ENCODE measurements around the gene PCNX1. TPM values are rescaled to one million over a fixed set of nuclear protein-coding genes. Genes with fewer than 3 reads are reported as not detected.

The PCNX1 gene
- total and polyA plus RNA-seq, 2 donors (not counting 1 experiment from before 2014, with no cell fraction given): 17.0 to 84.5 TPM

GRCh38 chr14:71163842-71164629, 256.8 kb downstream of the PCNX1 start:
- intact Hi-C loops (cut with micrococcal nuclease): no loop called here

More at GRCh38 chr14:71163842-71164629, 256.8 kb downstream of the PCNX1 start:
- ChIA-PET CTCF (no interaction called here), POLR2A (no interaction called here)
- Histone ChIP-seq H3K4me1 (ENCODE audit: control insufficient read depth in 2 of 2, insufficient read depth in 2 of 2, low read length in 2 of 2) (peaks cover 0 to 5% of the 10 kb centered on the region in 2 donors), H3K27me3 (replicated peaks in 1 of 4; ENCODE audit: control extremely low read depth in 1 of 4, control insufficient read depth in 3 of 4, insufficient read depth in 4 of 4, low read length in 3 of 4) (peaks cover 0 to 5% (median 0%) of the 10 kb centered on the region in 4 experiments), H4K20me1 (ENCODE audit: control insufficient read depth, insufficient read depth, low read length, poor library complexity, severe bottlenecking) (no peaks in the 10 kb centered on the region), H3K9ac (ENCODE audit: low read length) (no peak overlapping the region), H2AFZ (ENCODE audit: insufficient read depth, low read depth, low read length, poor library complexity, severe bottlenecking) (no peak overlapping the region), H3K9me3 (ENCODE audit: control extremely low read depth in 1 of 3, control insufficient read depth in 2 of 3, insufficient read depth in 1 of 3, low read length in 2 of 3) (peaks cover 0 to 6% (median 4%) of the 10 kb centered on the region in 3 donors), H3K36me3 (replicated peaks in 1 of 2; ENCODE audit: control extremely low read depth in 1 of 2, control insufficient read depth in 1 of 2, extremely low read depth in 1 of 2, insufficient read depth in 2 of 2, low read length in 1 of 2) (no peaks in the 10 kb centered on the region), H3K79me2 (ENCODE audit: control insufficient read depth, insufficient read depth, low read length) (no peaks in the 10 kb centered on the region), H3K4me2 (replicated peaks; ENCODE audit: low read depth, low read length, poor library complexity, severe bottlenecking) (no peak overlapping the region), H3K27ac (ENCODE audit: low read length in 2 of 2) (no peak overlapping the region), H3K4me3 (ENCODE audit: control extremely low read depth in 1 of 5, extremely low read depth in 1 of 5, insufficient read depth in 1 of 5, low read depth in 2 of 5, low read length in 4 of 5) (no peak overlapping the region)
- H3K27me3 Mint-ChIP-seq: peaks cover 28% of the 10 kb centered on the region
- H3K4me1 Mint-ChIP-seq: peaks cover 10% of the 10 kb centered on the region
- no peaks in the 10 kb centered on the region for H3K9me3 Mint-ChIP-seq (ENCODE audit: insufficient read depth)
- no peak overlapping the region for H3K27ac Mint-ChIP-seq
- DNase-seq: no peak
- 85% methylated on average over 9 of the region's 10 CpGs for WGBS (ENCODE audit: insufficient coverage)
- H3K4me3 Mint-ChIP-seq: no peak overlapping the region
- TF ChIP-seq EZH2 (IDR thresholded peaks at IDR 0.05; ENCODE audit: borderline replicate concordance, insufficient read depth, low read depth, low read length, poor library complexity, severe bottlenecking) (no peak), CTCF (IDR thresholded peaks at IDR 0.05) (no peak)
- ATAC-seq (ENCODE audit: low read depth): no peak

Small RNAs within 50 kb of the gene (small RNA-seq; reads per million reads assigned to genes)
- not detected for gene AC005230.1 (ENCODE audit: insufficient read length, low read depth, low replicate concordance)
- not detected for gene GTF3AP2 (ENCODE audit: insufficient read length, low read depth, low replicate concordance)

Other genes starting within 250 kb of the PCNX1 start
- 20.2 and 23.5 TPM in 2 replicates for gene MAP3K9, start 97.9 kb upstream of the PCNX1 start, total RNA-seq
- gene MAP3K9, start 97.9 kb upstream of the PCNX1 start, polyA plus RNA-seq: 4.7 and 5.1 TPM in 2 replicates